A673 (cell line): Measurements from ENCODE around the gene SPAM1.

Experiments
- CTCF ChIP-seq: fragments of 300-800, 200-600 bp; sonication (generic); conservative IDR thresholded peaks from 2 replicates; pipeline ENCODE4 v1.5.1; 2017; ENCODE audit warnings: low read depth, mild to moderate bottlenecking, antibody characterized with exemption, low read length, moderate library complexity, mixed read lengths
- EZH2 ChIP-seq: fragments of 200-600 bp; sonication (generic); IDR thresholded peaks from 2 replicates; pipeline ENCODE4 v1.6.1; 2017; ENCODE audit warnings: borderline replicate concordance, low read depth, mild to moderate bottlenecking, mixed read lengths, antibody characterized with exemption, low read length; ENCODE audit not compliant: poor library complexity, severe bottlenecking

- TF ChIP-seq CTCF (no peak), EZH2 (no peak)
Measured at GRCh38 chr7:123996327-123996625, 71.2 kb downstream of the SPAM1 start.
